ENCODE data around the gene RHOF.
"Not testable (repeated sequence)": the region's sequence is repeated elsewhere in the genome, so short reads cannot be mapped to it uniquely, and the experiment has no call there.

DNA sequence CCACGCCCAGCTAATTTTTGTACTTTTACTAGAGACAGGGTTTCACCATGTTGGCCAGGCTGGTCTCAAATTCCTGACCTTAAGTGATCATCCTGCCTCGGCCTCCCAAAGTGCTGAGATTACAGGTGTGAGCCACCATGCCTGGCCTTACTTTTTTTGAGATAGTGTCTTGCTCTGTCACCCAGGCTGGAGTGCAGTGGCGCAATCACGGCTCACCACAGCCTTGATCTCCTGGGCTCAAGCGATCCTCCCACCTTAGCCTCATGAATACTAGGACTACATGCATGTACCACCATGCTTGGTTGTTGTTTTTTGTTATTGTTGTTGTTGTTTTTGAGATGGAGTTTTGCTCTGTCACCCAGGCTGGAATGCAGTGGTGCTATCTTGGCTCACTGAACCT lies 47.9 kb downstream of the RHOF start:
- TF ChIP-seq, protein P1, sequence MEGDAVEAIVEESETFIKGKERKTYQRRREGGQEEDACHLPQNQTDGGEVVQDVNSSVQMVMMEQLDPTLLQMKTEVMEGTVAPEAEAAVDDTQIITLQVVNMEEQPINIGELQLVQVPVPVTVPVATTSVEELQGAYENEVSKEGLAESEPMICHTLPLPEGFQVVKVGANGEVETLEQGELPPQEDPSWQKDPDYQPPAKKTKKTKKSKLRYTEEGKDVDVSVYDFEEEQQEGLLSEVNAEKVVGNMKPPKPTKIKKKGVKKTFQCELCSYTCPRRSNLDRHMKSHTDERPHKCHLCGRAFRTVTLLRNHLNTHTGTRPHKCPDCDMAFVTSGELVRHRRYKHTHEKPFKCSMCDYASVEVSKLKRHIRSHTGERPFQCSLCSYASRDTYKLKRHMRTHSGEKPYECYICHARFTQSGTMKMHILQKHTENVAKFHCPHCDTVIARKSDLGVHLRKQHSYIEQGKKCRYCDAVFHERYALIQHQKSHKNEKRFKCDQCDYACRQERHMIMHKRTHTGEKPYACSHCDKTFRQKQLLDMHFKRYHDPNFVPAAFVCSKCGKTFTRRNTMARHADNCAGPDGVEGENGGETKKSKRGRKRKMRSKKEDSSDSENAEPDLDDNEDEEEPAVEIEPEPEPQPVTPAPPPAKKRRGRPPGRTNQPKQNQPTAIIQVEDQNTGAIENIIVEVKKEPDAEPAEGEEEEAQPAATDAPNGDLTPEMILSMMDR (IDR thresholded peaks at IDR 0.05; ENCODE audit: low read length): not testable (repeated sequence)
- not testable (repeated sequence) for TF ChIP-seq EZH2 (IDR thresholded peaks at IDR 0.05; ENCODE audit: borderline replicate concordance, low read length)

All from OCI-LY1 (cell line).